Thyroid gland (tissue), 4 donors: ENCODE data around the gene RFC5.

ENCODE experiments used
- CTCF ChIP-seq, 6 experiments: fragments of 200-600 bp in 3 of 6; fragments of 450-650 bp in 3 of 6; sonication (generic) in 3 of 6; IDR thresholded peaks; one replicate each; pipeline ENCODE4 v1.5.1; 2016 to 2019; ENCODE audit warnings: antibody characterized with exemption in 6 of 6, mild to moderate bottlenecking in 2 of 6, inconsistent platforms in 1 of 6, moderate library complexity in 1 of 6
- POLR2A ChIP-seq, 2 donors: fragments of 450-650 bp; IDR thresholded peaks; one replicate each; pipeline ENCODE4 v1.6.1; 2017; ENCODE audit warnings: antibody characterized with exemption in 2 of 2, mild to moderate bottlenecking in 2 of 2, moderate library complexity in 1 of 2

GRCh38 chr12:117977373-117977772 is 39.1 kb upstream of the RFC5 start:
- no peak for TF ChIP-seq CTCF (IDR thresholded peaks at IDR 0.05)
- no peak for TF ChIP-seq POLR2A (IDR thresholded peaks at IDR 0.05)
